GM18507 (cell line): ENCODE measurements around the gene CDRT4.

Experiments used
- DNase-seq: peaks from one replicate; pipeline ENCODE4 v3.0.0; 2011; ENCODE audit warnings: low read depth; ENCODE audit not compliant: insufficient read length; ENCODE audit errors: extremely low spot score
- FAIRE-seq: peaks from 2 replicates; lab custom pipeline; 2011; peaks lifted over from hg19 to GRCh38; lab: Jason Lieb, UNC

Gene CDRT4

DNA sequence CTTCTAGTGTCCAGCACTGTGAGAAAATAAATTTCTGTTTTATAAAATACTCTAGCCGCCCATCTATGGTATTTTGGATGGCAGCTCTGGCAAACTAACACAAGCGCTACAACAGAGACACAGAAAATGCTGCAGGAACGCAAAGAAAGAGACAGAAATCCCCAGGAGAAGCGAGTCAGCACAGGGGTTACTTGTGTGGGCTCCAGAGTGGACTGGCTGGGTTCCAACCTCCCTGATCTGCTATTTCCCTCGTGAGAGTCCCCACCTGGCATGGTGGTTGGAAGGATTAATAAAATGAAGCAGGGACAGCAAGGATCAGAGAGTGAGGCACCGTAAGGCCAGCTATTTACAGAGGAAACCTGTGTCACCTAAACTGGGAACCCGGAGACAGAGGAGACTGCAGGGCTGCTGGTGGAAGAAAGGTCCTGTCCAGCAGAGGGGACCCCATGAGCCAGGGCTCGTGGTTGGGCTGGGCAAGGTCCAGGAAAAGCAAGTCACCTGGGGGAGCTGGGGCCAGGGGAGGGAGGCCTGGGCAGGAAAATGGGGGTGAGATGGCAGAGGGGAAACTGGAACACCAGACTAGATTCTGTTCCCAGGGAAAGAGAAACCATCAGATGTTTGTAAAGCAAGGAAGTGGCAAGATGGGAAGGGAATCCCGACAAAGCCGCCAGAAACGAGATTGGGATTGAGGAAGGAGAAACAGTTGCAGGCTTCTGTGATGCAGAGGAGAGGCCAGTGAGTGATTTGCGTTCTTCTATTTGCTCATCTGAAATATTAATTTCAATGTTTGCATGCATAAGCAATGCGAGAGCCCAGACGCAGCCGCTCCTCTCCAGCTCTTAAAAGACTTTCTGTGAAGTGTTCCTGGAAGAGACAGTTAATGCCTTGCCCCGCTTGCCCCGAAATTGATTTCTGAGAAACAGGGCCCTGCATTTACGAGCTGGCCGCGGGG lies 63.0 kb downstream of the CDRT4 start:
- no peak for DNase-seq
- FAIRE-seq = no peak

GRCh38 chr17:15403276-15403939 lies 64.0 kb downstream of the CDRT4 start:
- FAIRE-seq = no peak

DNA sequence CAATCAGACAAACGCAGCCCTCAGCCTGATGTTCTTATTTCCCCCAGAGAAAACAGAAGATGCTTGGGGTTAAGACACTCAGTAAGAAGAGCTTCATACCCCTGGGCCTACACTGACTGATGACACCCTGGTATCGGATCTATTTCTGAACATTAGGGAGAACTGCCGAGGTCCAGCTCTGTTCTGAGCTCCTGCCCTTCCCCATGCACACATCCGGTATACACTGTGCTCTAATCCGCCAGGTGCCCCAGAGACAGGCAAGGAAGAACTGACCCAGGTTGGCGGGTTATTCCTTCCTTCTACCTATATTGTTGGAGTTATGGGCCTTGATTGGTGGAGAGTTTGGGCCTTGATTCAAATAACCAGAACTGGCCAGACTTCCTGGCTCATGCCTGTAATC lies 68.0 kb downstream of the CDRT4 start:
- DNase-seq (no peak), FAIRE-seq (no peak)

More at GRCh38 chr17:15403276-15403939, 64.0 kb downstream of the CDRT4 start:
- DNase-seq = no peak

DNA sequence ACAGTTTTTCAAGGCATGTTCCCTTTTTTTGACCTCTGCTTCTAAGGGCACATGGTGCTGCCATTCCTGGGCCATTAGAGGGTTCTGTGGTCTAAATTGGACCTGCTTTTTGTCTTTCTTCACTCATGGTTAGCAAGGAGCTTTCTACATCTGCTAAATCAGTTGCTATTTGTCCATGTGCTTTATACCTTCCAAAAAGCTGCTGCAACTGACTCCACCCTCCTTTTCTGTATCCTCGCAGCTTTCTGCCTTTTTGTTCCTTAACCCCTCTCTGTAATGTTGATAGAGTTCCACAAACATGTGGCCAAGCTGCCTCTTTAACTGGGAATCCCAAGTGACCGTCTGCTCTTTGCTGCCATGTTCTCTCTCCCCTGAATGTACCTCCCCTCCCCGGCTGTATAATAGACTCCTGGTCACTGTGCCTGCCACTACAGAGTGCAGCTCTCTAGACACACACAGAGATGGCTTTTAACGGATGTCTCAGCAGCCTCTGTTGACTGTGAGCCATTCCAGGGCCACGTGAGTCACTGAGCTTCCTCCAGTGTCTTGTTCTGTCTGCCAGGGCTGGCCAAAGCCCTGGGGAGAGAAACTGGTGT lies 68.6 kb downstream of the CDRT4 start:
- DNase-seq (no peak), FAIRE-seq (no peak)

- DNase-seq (no peak), FAIRE-seq (no peak)
Measured at GRCh38 chr17:15398291-15398690, 69.1 kb downstream of the CDRT4 start.

DNA sequence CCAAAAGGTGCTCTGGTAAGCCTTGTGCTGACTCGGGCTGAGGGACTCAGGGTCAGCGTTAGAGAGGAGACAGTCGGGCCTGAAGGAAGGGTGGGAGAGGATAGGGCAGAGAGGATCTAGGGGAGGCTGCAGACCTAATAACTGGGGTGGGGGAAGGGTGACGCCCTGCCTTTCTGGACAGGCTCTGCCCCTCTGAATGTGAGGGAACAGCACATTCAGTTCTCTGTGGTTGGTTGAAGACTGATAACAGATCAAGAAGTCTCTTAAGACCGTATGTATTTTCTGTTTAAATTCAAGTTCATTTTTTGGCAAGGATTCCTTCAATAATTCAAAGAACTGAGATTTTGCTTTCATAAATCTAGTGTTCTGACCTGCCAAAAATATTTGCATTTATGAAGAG lies 69.8 kb downstream of the CDRT4 start:
- FAIRE-seq = no peak
- no peak for DNase-seq

- FAIRE-seq (no peak), DNase-seq (no peak)
Measured at GRCh38 chr17:15395091-15395490, 72.3 kb downstream of the CDRT4 start.

DNA sequence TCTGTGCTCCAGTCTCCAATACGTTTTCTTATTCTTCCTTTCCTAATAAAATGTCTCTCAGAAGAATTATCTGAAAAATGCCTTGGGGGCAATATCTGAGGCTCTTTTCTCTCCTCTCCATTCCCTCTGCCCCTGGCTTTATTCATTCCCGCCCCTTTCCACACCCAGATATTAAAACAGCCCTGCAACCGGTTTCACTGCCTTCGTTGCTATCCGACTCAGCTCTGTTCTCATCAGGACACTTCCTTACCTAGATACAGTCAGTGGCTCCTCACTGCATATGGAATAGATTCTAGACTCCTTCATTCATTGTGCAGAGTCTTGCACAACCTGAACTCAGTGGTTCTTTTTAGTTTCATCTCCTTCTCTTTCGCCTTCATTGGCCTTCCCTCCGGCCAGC lies 74.0 kb downstream of the CDRT4 start:
- FAIRE-seq (no peak), DNase-seq (no peak)

- DNase-seq (no peak), FAIRE-seq (no peak)
Measured at GRCh38 chr17:15392326-15392741, 75.1 kb downstream of the CDRT4 start.

- FAIRE-seq (no peak), DNase-seq (no peak)
Measured at GRCh38 chr17:15388356-15389041, 78.9 kb downstream of the CDRT4 start.

- DNase-seq (no peak), FAIRE-seq (no peak)
Measured at GRCh38 chr17:15386083-15386482, 81.3 kb downstream of the CDRT4 start.
